Left ventricle myocardium inferior (tissue), 1 donor: Measurements from ENCODE around the gene MRPS7. TPM values are rescaled to one million over a fixed set of nuclear protein-coding genes. Genes with fewer than 3 reads are reported as not detected.
A peak's percentile ranks its signal among the peaks of the same experiment; 100 is the strongest.

Source experiments
- DNase-seq: peaks from one replicate; pipeline ENCODE4 v3.0.0-alpha.2; 2020
- H3K27ac ChIP-seq: fragments of 200-600 bp; replicated peaks from 2 replicates; pipeline ENCODE4 v1.8.0; 2021
- H3K27me3 ChIP-seq: fragments of 200-600 bp; 2 replicates; pipeline ENCODE4 v1.8.0; 2021; ENCODE audit warnings: low read depth
- H3K36me3 ChIP-seq: fragments of 200-600 bp; 2 replicates; pipeline ENCODE4 v1.8.0; 2021
- H3K4me1 ChIP-seq: fragments of 200-600 bp; 2 replicates; pipeline ENCODE4 v1.8.0; 2021
- H3K4me3 ChIP-seq: fragments of 200-600 bp; 2 replicates; pipeline ENCODE4 v1.8.0; 2021; ENCODE audit warnings: mild to moderate bottlenecking, moderate library complexity
- H3K9me3 ChIP-seq: fragments of 200-600 bp; replicated peaks from 2 replicates; pipeline ENCODE4 v1.8.0; 2021
- CTCF ChIP-seq: fragments of 200-600 bp; IDR thresholded peaks from 2 replicates; pipeline ENCODE4 v1.8.0; 2021; ENCODE audit warnings: antibody characterized with exemption, mild to moderate bottlenecking, borderline replicate concordance
- intact Hi-C: fragments of 100-400 bp; cut with micrococcal nuclease; formaldehyde crosslinking; loops from one replicate; pipeline ENCODE4 v1.11.0; 2022
- long read RNA-seq: library from polyadenylated mRNA; unstranded; transcript quantifications from one replicate; pipeline ENCODE4 v2.0.0, GENCODE V29; 2021
- total RNA-seq: library from RNA; stranded (reverse); fragmentation: NEBNext Ultra II Directional; extraction: Animal tissue kit (Norgen Biotek cat#: 25700); gene quantifications from one replicate; pipeline ENCODE4 v1.2.1, GENCODE V29; 2021
- donor health status: DM: no; HTN: yes; CAD: no; lungs with severe emphysema.

MRPS7 gene
- total RNA-seq = 115 TPM
- long read RNA-seq, transcript MRPS7-203 (4 exons, 1,638 nt) = minor isoform, 8 of 251 reads
- long read RNA-seq, transcript MRPS7-201 (5 exons, 1,406 nt) = major isoform, 215 of 251 reads
- long read RNA-seq, partial matches to known transcripts = 7 of 251 reads
- long read RNA-seq, other reads (novel, unspliced or antisense) = 19 of 251 reads

GRCh38 chr17:75261336-75262111, at the start of gene MRPS7, which contains the start of gene GGA3:
TSS of gene MRPS7 (plus strand) at chr17:75261879. CDS start at chr17:75261901, 22 bp downstream.
TSS of gene GGA3 (minus strand) at chr17:75261606. CDS start at chr17:75261587, 19 bp downstream.
- peak; percentile 97 for DNase-seq
- Histone ChIP-seq H3K9me3 (no peaks in the 10 kb centered on the region), H3K4me3 (peak within 1 kb of the TSS; percentile 93), H3K27me3 (no peaks in the 10 kb centered on the region), H3K4me1 (peaks cover 55% of the 10 kb centered on the region), H3K27ac (peak within 1 kb of the TSS; percentile 96), H3K36me3 (peaks cover 38% of the 10 kb centered on the region)
- TF ChIP-seq CTCF = no peak
- intact Hi-C loops = no loop called here

GRCh38 chr17:75218131-75218530, 43.5 kb upstream of the MRPS7 start:
- Histone ChIP-seq H3K36me3 (peaks cover 92% of the 10 kb centered on the region), H3K4me3 (no peak overlapping the region), H3K27ac (no peak overlapping the region), H3K4me1 (no peaks in the 10 kb centered on the region), H3K27me3 (no peaks in the 10 kb centered on the region), H3K9me3 (no peaks in the 10 kb centered on the region)
- DNase-seq = no peak
- intact Hi-C loops = no loop called here
- no peak for TF ChIP-seq CTCF

- Histone ChIP-seq H3K9me3 (no peaks in the 10 kb centered on the region), H3K4me1 (no peaks in the 10 kb centered on the region), H3K36me3 (peaks cover 84% of the 10 kb centered on the region), H3K27ac (no peak overlapping the region), H3K27me3 (no peaks in the 10 kb centered on the region), H3K4me3 (no peak overlapping the region)
- TF ChIP-seq CTCF = no peak
- intact Hi-C loops = no loop called here
- DNase-seq = no peak
Measured at GRCh38 chr17:75219815-75220214, 41.9 kb upstream of the MRPS7 start.

- TF ChIP-seq CTCF = no peak
- no peaks in the 10 kb centered on the region for H3K27me3 ChIP-seq
- no peak for DNase-seq
- peaks cover 81% of the 10 kb centered on the region for H3K36me3 ChIP-seq
- H3K27ac ChIP-seq = no peak overlapping the region
- H3K4me3 ChIP-seq = no peak overlapping the region
- intact Hi-C loops = no loop called here
- H3K4me1 ChIP-seq = no peaks in the 10 kb centered on the region
- no peaks in the 10 kb centered on the region for H3K9me3 ChIP-seq
Measured at GRCh38 chr17:75225016-75225415, 36.7 kb upstream of the MRPS7 start.

GRCh38 chr17:75227729-75228128, 34.0 kb upstream of the MRPS7 start:
- Histone ChIP-seq H3K9me3 (no peaks in the 10 kb centered on the region), H3K4me1 (no peaks in the 10 kb centered on the region), H3K36me3 (peaks cover 86% of the 10 kb centered on the region), H3K27me3 (no peaks in the 10 kb centered on the region), H3K27ac (peak overlapping the region; percentile 19), H3K4me3 (no peak overlapping the region)
- intact Hi-C loops = no loop called here
- no peak for DNase-seq
- no peak for TF ChIP-seq CTCF
